Stimulated activated CD8-positive, alpha-beta memory T cell treated with anti-CD3 and anti-CD28 coated beads, Interleukin-12 subunit alpha, Interleukin-12 subunit beta, amount 100 ng/mL, for 4 hours (primary cell): ENCODE data around the gene SYT1.

Experiments used
- DNase-seq: peaks from one replicate; pipeline ENCODE4 v3.0.0-alpha.2; 2020; ENCODE audit warnings: low read depth

The SYT1 gene

DNA sequence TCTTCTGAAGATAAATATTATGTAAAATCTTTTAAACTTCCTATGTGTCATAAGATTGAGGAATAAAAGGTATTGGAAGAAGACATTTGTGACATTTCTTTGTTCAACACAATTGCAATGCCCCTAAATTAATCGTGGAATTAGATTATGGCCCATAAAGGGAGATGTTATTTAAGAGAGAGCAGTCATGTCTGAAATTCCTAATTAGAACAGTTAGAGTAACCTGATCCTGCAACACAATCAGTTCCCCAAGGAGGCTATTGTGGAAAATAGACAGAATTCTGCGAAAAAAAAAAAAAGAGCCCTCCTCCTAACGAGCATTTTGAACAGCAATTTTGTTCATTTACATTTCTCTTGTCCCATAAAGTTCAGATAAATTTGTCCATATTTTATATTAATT, 486.7 kb downstream of the SYT1 start:
- DNase-seq, result no peak

DNA sequence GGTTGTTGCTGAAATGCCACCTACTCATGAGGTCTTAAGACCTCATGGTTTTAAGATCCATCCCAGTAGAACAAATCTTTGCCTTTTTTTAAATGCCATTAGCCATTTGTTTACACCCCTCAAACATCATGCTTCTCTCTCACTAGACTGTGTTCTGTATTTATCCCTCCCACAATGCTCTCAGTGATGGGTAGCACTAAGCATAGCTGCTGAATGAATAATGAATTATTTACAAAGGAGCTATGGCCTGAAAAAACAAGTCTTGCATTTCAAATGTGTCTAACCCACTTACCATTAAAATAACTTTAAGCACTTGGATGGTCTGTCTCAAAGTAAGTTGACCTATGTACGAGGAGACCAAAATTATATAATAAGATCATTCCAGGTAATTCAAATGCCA, 491.6 kb downstream of the SYT1 start:
- no peak for DNase-seq

DNA sequence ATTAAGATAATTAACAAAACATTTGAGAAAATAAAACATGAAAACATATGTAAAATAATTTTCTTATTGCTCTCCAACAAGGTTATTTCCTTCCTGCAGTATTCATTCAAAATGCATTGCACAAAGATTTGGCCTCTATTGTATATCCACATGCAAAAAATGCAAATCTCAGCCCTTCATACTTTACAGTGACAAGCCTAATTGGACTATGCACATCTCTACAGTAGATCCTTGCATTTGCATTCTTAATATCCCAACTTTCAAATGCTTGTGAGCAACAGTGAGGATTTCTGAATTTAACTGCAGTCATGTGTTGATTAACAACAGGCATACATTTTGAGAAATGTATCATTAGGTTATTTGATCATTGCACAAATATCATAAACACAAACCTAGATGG, 492.5 kb downstream of the SYT1 start:
- no peak for DNase-seq

DNA sequence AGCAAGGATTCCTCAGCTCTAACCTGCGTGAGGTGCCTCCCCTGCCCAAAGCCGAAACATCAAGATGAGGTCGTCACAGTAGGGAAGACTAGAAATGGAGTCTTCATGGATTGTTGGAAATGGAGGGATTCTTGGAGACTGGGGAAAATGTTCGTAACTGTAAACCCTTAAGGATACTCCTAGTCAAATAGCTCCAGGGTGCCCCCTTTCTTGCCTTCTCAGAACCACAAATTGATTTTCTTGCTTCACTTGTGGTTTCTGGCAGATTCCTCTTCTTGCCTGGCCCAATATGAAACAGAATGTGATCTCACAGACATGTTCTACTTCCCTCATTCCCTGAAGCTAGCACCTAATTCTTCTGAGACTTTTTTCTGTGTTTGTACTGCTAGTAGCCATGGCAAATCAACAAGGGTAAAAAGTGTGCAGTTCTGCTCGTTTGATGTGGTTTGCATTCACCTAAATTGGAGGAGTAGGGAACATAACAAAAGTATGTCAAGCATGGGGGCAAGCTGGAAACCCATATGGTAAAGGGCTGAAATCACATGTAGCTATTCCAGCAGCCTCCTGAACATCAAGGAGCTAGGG, 494.2 kb downstream of the SYT1 start:
- no peak for DNase-seq

DNA sequence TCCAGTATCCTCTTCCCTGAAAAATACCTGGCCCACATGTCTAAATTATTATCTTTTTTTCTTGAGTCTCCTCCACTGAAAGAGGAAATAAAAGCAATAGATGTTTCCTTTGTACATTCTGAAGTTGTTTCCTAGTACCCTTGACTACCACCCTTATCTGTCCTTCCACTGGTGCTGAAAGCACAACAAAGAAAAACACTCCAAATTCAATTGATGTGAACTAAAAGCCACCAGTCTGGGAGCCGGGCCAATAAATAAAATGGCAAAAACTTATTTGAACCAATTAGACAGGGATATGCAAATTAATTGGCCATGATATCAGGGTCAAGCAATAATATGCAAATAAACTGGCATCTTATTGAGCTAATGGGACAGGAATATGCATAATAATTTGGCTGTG, 495.7 kb downstream of the SYT1 start:
- no peak for DNase-seq

DNA sequence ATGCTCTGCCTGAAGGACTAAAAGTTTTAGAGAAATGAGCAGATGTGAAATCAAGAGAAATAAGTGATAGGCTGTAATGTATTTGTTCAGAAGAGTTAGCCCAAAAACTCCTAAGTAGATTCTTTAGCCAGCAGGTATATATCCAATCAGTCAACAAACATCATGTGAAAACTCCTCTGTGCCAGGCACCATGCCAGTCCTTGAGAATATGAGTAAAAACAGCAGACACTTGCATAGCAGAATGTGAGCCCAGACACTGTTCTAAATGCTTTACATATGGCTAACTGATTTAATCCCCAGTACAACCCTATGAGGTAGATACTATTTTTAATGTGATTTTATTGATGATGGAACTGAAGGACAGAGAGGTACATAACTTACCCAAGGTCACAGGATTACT, 496.4 kb downstream of the SYT1 start:
- DNase-seq, result no peak

DNA sequence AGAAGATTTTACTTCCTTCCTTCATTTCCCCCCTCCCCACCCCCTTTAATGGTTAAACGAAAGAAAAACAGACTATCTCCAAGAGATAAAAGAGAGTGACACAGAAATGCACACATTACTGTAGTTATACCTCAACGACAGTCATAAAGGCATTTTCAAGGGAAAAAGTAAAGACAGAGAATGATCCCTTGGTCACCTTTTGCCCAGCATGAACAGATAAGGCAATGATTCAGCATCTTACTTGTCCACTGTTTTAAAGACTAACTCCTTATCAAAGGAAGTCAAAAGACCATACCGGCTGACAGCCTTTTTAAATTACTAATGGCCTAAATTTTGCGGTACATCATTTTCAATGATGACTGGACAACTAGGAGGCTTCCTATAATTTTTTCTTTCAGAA, 499.6 kb downstream of the SYT1 start:
- DNase-seq, result no peak

DNA sequence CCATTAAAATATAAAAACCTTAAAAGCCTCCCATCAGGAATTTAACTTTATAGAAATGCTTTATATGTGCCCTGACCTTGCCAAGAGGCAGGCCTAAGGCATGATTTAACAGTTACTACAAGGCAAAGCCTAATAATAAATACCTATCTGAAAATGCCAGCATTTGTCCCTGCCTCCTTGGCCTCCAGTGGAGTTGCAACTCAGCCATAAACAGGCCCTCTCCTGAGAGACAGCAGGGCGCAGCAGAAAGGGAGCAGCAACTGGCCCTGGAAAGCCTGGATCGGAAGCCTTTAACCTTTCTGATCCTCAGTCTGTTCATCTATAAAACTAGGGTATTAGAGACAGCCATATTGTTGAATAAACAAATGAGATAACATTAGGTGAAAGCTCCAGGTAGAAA, 501.8 kb downstream of the SYT1 start:
- DNase-seq, result no peak

DNA sequence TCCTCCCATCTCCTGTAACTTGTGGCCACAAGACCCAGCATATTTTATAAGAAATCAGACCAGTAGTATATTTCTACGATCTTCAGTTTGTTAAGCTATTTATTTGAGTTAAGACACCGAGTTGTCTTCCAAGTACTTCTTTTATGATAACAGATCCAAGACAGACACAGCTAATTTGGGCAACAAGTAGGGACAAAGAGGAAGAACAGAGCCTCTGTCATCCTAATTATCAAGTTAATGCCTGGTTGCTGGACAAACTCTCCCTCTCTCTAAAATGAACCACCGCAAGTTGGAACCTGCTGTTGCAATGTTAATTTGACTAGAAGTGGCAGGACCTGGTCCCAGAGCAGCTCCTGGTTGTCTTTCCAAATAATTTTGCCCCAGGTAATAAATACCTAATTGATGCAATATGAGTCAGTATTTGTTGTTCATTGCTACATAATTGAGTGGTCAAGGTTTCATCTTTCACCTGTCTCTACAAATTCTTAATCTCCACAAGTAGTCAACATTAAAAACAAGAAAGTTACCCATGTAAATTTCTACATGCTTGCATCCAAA, 502.5 kb downstream of the SYT1 start:
- no peak for DNase-seq

DNA sequence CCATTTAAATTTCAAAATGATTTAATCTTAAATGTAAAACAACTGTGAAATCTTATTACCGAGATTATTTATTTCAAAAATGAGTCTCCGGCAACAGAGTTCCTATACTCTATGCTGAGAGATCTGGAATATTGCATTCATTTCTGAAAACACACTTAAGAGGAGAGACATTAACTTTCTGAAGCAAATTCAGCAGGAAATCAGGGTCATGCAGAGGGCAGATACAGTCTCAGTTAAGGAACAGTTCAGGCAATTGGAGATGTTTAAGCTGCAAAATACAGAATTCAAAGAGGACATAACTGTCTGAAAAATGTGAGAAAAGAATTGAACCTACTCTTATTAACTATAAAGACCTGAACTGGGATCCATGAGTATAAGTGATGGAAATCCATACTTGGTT, 505.4 kb downstream of the SYT1 start:
- DNase-seq, result no peak

DNA sequence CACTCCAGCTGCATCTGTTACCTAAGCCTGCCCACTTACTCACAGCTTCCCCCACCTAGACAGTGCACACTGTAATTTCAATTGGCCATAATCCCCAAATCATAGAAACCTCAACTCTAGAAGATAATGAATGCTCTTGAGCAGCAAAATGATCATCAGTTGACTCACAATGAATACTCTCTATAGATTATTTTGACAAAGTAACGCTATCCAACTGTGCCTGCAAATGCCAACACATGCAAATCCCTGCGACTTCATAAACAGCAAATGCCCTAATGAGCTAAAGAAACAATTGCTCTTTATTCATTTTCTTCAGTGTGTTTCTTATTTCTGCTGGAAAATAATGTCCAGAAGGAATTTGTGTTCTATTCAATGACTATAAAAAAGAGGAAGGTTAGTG, 506.7 kb downstream of the SYT1 start:
- DNase-seq, result no peak

DNA sequence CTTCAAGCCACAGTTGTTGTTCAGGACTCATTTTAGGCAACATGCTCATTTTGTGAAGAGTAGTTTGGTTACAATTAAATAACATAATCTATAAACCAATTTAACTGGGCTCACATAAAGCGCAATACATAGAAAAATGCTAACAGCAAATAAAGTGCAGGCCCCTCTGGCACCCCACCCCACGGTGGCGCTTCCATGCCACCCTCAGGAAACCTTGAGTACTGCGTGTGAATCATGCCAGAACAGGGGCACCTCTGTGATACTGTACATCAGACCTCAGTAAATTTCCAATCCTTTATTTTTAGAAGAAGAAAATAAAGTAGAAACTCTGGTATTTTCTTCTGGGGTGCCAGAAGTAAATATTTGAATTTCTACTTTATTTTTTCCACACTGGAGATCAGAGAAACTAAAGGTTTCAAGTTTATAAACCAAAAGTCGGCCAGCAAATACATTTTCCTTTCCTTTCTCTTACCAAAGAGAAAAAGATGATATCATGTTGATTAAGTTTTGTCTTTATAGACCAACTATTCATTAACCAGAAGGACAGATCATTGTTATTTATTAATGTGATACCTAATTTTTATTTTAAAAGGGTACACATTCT, 509.4 kb downstream of the SYT1 start:
- DNase-seq, result no peak

DNA sequence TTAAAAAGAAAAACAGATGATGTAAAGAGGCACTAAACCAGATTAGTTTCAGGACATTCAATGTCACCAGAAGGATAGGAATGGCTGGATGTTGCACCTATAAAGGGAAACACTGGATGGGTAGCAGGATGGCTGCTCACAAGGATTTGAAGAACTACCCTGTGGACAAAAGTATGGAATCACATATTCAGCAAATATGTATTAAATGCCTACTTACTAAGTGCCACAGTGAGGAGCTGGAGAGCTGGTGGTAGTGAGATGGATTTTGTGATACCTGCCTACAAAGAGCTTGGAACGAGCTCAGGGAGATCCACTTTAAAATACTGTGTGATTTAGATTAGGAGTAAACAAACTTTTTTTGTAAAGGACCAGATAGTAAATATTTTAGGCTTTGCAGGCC, 510.0 kb downstream of the SYT1 start:
- DNase-seq, result no peak

DNA sequence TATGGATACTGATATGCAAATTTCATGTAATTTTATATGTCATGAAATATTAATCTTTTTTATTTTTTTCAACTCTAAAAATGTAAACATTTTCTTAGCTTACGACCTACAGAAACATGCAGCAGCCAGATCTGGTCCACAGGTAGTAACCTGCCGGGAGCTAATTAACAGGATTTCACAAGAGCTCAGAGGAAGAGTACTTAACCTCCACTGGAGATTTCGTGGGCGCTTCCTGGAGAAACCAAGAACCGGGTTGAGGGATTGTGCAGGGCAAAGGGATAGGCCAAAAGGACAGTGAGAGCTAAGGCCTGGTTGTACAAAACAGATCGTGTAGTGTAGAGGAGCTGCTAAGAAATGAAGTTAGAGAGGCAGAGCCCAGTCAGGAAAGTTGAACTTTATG, 510.5 kb downstream of the SYT1 start:
- no peak for DNase-seq

DNA sequence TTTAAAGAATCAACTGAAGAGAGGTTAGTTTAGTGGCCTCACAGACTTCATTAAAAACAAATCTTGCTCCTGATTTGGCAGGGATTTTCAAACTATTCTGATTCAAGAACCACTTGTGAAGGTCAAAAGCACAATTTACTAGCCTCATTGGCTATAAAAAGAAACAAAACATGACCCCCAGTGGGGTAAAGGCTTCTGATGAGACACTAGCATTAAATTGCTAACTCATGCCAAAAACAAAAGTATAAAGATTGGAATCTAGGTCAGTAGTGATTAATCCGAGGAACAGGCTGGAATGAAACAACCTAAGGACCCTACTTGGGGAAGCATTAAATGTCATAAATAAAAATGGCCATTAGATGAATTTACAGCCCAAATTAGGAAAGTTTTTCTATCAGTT, 513.9 kb downstream of the SYT1 start:
- no peak for DNase-seq

DNA sequence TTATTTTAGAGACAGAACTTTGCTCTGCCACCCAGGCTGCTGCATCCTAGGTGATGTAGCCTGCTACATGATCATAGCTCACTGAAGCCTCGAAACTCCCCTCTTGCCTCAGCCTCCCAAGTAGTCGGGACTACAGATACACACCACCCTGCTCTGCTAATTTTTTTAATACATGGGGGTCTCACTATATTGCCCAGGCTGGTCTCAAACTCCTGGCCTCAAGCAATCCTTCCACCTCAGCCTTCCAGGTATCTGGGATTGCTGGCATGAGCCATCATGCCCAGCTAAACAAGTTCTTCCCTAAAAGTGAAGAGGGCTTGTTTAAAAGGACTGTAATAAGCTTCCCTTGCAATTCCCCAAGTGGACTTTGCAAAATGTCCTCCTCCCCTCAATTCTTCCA, 515.8 kb downstream of the SYT1 start:
- no peak for DNase-seq

DNA sequence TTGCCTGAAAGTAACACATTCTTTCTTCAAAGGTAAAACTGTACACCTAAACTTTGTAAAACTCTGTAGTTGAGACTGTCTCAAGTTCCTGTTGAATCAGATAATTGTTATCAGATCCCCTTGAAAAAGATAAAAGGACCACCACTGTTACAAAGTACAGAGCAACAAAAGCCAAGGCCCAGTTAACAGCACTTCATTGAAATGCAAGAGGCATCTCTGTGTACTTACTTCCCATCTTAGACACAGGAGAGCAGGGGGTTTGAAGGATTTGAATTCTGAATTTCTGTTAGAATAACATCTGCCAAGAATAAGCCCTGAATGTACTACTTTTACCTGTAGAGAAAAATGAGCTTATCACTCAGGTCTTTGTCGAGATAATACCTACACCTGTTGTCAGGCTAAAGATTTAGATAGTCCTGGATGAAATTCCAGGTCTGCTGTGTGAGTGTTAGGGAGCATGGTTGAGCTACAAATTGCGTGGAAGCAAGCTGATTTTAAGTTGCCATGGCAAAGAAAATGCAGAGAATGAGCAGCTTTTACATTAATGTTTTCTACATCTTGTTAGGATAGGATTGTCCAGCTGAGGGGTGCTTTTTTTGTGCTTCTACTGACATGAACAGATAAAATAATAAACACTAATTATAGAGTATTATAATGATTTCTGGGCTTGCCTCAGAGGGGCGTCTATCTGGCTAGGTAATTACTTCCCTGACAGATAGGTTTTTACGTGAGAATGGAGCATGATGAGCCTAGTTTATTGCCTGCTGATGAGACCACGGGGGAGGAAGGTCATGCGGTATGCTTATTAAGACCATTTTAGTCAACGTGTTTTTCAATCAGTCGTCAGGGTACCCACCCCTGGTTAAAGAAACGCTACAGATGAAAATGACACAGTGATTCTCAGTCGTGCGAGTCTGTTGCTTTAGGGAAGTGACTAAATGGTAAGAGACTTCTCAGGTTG, 517.0 kb downstream of the SYT1 start:
- DNase-seq, result no peak

DNA sequence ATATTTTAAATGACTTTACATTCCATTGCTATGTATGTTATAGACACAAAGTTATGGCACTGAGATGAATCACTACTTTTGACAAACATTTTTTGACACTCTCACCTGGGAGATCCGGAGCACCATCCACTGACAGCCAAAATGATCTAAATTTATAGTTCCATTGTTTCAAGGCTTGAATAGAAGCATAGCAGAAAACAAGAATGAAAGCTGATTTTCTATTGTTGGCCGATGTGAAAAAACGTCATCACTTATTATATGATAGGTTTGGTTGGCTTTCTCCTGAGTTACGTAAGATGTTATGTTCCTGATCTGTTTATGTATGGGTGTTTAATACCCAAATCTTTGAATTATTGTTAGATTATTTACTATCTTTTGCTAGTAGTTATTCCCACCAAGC, 520.0 kb downstream of the SYT1 start:
- no peak for DNase-seq

DNA sequence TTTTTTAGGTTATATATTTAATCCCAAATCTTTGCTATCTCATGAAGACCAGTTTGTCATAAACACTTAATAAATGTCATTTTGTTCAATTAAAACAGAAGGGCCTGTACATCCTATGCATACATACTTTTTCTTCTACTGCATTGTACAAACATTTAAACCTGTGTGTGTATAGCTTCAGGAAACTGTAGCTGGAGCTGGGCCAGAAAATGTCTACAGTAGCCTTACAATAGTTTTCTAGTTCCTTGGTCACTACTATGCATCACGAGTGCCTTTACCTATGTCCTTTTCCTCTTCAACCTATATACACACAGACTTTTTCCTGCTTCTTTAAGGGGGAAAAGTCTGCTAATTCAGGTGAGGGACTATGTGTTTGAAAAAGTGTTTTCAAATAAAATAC, 523.4 kb downstream of the SYT1 start:
- no peak for DNase-seq

DNA sequence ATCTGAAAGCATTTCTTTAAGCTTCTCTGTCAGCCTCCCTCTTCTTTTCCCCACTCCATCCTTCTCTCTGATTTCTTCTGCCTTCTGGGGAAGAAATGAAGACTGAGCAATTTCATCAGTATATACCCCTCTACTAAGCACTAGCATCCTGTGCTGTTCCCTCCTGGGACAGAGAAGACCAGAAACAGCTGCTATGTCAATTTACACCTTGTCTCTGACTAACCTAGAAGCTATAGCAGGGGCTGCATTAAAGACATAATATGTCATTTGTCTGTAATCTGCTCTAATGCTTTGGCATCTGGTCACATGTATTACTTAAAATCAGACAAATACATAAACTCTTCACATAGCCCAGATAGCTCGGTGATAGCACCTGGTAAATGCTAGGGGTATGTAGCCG, 529.3 kb downstream of the SYT1 start:
- no peak for DNase-seq

DNA sequence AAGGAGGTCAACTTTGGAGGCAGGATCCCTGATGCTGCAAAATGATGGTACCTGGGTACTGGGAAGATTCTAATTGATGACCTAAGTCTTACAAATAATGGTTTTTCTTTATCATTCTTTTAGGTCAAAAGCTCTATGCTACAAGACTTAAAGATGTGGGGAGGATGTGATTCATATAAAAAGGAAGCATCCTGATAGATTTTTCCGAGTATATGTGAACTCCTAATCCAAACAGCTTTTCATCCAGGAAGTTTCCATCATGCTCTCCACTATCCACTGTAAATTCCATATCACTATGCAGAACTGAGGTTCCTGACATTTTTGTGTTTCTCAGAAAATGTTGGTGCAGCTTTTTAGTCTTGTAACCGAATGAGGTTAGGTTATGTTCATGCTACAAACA, 533.0 kb downstream of the SYT1 start:
- no peak for DNase-seq

DNA sequence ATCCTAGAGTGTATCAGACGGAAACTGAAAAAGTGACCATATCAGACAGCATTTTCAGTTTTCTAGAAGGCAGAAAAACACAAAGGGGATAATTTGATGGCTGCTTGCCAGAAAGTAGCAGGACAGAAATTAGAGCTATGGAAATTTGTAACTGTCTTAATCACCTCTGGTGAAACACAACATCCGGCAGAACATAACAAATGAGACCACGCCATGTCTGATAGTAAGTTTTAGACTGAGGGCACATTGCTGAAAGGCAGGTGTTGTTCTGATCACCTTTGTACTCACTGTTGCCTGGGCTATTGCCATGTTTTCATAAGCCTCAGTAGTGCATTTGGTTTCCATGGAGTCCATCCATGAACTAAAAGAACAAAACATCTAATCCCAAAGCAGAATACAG, 535.9 kb downstream of the SYT1 start:
- DNase-seq, result no peak

DNA sequence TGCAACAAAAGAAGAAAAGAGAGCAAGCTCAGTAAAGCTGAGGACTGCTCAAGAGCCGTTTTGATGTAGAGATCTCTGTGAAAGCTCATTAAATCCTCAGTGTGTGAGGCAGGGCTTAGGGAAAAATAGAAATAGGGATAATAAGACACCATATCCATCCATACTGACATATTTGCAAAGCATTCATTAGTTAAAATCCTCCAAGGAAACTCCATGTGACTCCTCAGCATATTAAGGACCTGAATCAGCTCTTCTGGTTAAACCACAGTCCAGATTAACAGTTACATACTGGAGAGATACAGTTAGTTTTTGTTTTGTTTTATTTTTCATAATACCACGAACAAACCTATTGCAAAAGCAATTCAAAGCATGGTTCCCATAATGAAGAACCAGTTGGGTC, 538.0 kb downstream of the SYT1 start:
- DNase-seq, result no peak
